Measurements from ENCODE around the gene ADAT2.

DNA sequence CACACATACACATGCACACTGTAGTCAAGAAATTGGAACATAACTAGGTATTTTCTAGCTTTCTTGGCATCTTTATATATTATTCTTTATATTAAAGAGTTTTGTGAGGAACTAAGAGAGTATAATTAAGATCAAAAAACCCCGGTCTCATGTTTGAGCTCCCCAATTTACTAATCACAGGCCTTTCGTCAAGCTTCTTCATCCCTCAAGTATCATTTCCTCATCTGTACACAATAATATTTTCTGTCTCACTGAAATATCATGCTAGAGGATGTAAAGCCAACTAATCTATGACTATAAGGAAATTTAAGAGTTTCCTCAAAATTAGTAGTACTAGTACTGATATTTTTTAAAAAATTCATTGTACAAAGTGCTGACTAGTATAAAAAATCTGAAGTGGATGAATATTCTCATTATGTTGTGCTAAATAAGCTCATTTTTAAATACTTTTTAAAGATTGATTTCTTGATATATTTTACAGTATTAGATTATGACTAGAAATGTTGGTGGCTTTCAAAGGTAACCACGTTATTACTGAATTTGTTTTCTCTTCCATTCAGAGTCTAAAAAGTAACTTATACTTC lies 28.1 kb upstream of the ADAT2 start:
- TF ChIP-seq, protein P1, sequence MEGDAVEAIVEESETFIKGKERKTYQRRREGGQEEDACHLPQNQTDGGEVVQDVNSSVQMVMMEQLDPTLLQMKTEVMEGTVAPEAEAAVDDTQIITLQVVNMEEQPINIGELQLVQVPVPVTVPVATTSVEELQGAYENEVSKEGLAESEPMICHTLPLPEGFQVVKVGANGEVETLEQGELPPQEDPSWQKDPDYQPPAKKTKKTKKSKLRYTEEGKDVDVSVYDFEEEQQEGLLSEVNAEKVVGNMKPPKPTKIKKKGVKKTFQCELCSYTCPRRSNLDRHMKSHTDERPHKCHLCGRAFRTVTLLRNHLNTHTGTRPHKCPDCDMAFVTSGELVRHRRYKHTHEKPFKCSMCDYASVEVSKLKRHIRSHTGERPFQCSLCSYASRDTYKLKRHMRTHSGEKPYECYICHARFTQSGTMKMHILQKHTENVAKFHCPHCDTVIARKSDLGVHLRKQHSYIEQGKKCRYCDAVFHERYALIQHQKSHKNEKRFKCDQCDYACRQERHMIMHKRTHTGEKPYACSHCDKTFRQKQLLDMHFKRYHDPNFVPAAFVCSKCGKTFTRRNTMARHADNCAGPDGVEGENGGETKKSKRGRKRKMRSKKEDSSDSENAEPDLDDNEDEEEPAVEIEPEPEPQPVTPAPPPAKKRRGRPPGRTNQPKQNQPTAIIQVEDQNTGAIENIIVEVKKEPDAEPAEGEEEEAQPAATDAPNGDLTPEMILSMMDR (IDR thresholded peaks at IDR 0.05), result no peak
- no peak for TF ChIP-seq POLR2A (IDR thresholded peaks at IDR 0.05)
